Esophagus mucosa (tissue), 1 donor: Measurements from ENCODE around the gene AHCY. TPM values are rescaled to one million over a fixed set of nuclear protein-coding genes. Genes with fewer than 3 reads are reported as not detected.
"Not testable (repeated sequence)": the region's sequence is repeated elsewhere in the genome, so short reads cannot be mapped to it uniquely, and the experiment has no call there.

Experiments
- ATAC-seq: fragments of 200-7000 bp; cut with Tn5 transposase; one replicate; pipeline ENCODE4 v1.9.1; 2020
- total RNA-seq: library from RNA; stranded (reverse); gene quantifications from one replicate; pipeline ENCODE4 v1.2.4, GENCODE V29; 2023
- donor health status: DM: yes; HTN: yes; CAD: no.

Gene AHCY
- total RNA-seq, 1 donor from 2014 or later, result 138 TPM

DNA sequence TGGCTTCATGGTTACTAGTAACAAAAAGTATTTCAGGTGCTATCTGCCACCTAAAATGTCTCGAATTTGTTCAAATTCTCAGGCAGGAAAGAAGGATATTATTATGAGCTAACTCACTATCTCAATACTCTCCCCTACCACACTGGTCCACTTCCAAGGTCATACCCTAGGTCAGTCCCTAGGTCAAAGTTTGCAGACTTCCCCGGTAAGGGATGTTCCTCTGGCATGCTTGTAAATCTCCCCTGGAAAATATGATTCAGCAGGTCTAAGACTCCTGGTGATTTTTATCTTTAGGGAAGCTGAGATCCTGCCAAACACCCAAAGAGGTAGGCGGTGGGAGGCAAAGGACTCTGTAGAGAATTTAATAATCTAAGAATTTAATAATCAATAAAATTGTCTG is 6.7 kb downstream of the AHCY start:
- no peak for ATAC-seq

DNA sequence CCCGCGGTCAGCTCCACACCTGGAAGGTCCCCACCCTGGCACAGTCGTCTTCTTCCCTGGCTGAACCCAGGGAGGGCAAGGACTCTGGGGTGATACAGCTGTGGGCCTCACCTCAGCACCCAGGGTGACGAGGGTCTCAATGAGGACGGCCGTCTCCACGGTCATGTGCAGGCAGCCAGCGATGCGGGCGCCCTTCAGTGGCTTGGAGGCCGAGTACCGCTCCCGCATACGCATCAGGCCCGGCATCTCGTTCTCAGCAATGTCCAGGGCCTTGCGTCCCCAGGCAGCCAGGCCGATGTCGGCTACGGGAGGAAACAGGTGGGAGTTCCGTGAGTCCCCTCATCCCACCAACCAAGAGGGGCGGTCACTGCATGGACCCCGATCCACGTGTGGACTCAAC is 7.9 kb downstream of the AHCY start:
- no peak for ATAC-seq

DNA sequence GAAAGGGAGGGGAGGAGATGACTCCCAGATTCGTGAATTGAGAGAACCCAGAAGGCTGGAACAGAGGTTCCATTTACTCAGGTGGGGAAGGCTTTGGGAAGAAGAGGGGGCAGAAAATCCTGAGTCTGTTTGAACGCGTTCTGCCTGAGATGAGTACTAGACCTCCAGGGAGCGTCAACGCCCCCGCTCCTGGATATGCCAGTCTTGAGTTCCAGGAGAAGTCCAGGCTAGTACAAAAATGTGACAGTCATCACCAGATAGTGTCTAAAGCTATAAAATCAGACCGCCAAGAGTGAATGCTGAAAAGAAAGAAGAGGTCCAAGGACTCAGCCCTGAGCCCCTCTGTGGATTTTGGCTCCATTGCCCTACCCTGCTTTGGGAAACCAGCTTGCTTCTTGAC is 8.6 kb downstream of the AHCY start:
- ATAC-seq, result no peak

DNA sequence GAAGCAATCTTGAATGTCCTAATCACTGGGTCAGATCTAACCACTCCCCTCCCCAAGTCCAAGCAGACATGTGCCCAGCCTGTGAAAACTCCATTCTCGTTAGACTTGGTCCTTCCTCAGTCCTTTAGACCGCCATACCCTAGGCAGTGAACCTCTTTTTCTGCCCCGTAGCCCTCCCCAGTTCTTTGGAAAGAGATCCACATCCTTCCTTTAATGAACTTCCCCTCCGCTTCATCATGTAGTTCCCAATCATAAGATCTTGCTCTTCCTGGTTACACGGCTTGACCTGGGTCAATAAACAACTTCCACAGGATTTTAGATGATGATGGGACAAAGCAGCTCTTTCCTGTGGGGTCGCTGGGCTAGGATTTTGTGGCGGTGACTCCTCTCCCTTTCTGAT is 9.6 kb downstream of the AHCY start:
- no peak for ATAC-seq

DNA sequence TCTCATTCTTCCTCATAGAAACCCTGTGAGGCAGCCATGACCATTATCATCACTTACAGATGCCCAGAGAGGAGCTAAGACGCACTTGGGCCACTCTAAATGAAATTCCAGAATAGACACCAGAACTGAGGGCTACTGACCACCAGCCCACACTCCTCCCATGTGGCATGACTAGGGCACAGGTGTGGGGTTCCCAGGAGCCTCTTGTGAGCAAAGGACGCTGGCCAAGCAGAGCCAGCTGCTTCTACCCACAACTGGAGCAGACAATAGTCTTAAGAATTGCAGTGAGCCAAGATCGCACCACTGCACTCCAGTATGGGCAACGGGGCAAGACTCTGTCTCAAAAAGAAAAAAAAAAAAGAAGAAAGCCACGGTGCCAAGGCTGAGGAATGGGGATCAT is 10.0 kb downstream of the AHCY start:
- no peak for ATAC-seq

DNA sequence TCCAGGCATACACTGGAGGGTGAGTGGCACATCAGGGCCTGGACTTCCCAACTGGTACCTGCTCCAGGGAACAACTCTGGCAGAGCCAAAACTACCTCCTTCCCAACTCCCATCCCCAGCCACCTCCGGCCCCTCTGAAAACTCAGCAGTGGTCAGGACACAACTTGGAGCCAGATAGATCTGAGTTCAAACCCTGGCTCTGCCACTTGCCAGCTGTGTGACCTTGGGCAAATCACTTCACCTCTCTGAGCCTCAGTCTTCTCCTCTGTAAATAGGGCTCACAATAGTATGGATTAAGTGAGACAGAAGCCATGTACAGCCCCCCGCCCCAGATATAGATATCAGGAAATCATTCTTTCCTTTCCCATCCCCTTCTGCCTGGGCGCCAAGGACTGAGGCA is 10.7 kb downstream of the AHCY start:
- ATAC-seq, result no peak

DNA sequence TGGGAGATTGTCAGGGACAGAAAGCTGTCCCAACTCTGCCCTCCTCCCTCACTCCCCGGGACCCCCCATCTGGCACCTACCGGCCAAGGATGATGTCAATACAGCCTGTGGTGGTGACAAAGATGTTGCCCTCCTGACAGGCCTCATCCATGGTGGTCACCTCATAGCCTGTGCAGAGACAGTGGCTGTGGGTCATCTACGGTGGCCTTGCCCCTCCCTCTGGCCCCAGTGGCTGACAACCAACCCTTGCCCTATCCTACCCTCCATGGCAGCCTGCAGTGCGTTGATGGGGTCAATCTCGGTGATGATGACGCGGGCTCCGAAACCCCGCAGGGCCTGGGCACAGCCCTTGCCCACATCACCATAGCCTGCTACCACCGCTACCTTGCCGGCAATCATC is 12.7 kb downstream of the AHCY start:
- no peak for ATAC-seq

DNA sequence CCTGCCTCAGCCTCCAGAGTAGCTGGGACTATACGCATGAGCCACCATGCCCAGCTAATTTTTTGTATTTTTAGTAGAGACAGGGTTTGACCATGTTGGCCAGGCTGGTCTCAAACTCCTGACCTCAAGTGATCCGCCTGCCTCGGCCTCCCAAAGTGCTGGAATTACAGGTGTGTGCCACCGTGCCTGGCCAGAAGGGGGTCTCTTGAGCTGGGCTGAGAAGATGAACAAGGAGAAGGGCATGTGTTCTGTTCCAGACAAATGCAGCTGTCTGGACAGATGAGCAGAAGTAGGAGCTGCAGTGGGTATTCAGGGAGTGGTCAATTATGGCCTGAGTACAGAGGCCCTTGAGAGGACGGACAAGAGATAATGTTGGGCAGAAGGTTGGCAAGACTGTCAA is 15.7 kb downstream of the AHCY start:
- not testable (repeated sequence) for ATAC-seq

DNA sequence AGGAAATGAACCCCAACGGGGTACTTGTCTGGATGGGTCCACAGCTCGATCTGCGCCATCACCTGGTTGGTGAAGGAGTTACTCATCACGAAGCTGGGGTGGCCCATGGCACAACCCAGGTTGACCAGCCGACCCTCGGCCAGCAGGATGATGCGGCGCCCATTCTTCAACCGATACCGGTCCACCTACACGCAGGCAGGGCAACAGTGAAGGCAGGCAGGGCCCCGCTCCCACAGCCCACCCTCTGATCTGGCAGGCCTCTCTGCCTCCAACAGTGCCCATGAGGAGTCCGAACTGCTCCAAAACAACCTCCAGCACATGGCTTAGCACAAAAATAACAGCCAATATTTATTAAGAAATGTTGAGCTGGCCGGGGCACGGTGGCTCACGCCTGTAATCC is 17.7 kb downstream of the AHCY start:
- ATAC-seq, result no peak

DNA sequence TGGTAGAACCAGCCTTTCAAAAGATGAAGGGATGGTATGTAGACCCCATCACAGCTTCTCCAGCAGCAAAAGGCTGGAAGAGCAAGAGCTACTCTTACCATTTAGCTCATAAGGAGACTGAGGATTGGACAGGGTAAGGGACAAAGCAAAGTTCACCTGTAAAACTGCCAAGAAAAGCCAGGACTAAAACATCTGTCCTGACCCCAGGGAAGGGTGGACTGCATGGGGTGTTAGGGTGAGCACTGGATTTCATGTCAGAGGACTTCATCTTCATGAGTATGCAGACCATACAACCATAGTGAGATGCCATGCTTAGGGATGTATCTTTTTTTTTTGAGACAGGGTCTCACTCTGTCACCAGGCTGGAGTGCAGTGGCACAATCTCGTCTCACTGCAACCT is 19.3 kb downstream of the AHCY start:
- no peak for ATAC-seq

DNA sequence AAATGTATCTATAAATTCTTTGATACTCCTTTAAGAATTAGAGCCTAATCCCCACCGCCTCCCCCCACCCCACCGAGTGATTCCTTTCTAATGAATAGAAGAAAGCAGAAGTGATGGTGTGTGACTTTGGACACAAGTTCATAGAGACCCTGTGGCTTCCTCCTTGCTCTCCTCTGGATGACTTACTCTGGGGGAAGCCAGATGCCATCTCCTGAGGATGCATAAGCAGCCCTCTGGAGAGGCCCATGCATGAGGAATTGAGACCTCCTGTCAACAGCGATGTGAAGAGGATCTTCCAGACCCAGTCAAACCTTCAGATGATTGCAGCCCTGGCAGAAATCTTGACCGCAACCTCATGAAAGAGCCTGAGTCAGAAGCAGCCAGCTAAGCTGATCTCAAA is 21.1 kb downstream of the AHCY start:
- no peak for ATAC-seq

DNA sequence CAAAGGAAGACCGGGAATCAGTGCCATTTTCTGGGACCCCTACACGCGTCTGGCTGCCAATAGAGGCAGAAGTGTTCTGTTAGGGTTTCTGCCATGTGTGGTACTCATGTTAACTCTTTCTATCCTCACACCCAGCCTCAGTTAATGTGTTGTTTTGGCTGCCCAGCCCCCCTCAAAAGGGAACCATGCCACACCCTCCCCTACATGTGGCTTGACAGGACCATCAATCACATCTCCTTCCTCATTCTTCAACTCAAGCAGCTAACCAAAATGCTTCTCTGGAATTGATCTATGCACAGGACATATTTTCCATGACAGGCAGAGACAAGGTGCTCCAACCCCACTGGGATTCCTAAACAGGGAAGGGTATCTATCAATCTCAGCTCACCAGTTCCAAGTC is 22.0 kb downstream of the AHCY start:
- ATAC-seq, result no peak

DNA sequence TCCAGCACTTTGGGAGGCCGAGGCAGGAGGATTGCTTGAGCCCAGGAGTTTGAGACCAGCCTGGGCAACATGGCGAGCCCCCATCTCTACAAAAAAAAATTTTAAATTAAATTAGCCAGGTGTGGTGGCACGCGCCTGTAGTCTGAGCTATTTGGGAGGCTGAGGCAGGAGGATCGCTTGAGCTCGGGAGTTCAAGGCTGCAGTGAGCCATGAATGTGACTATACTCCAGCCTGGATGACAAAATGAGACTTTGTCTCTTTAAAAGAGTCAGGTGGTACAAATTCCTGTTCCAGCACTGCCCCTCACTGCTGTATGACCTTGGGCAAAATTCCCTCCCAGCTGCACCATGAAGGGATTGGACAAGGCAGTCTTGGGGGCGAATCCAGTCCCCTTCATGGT is 28.5 kb downstream of the AHCY start:
- ATAC-seq, result no peak

DNA sequence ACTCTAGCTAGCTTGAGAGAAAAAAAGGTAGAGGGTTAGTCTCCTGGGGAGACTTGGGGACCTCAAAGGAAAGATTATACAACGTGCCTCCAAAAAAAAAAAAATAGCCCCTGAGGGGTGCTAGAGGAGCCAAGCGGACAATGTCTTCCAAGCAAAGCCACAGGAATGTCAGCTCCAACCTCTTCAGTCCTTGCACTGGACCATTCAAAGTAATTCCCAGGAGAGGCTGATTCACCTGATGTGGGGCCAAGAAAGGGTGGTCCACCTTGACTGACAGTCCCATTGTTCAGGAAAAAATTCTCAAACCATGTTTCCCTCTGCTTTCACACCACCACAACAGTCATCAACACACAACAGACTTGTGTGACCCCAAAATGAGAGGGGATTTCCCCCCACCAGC is 31.2 kb downstream of the AHCY start:
- ATAC-seq, result no peak

DNA sequence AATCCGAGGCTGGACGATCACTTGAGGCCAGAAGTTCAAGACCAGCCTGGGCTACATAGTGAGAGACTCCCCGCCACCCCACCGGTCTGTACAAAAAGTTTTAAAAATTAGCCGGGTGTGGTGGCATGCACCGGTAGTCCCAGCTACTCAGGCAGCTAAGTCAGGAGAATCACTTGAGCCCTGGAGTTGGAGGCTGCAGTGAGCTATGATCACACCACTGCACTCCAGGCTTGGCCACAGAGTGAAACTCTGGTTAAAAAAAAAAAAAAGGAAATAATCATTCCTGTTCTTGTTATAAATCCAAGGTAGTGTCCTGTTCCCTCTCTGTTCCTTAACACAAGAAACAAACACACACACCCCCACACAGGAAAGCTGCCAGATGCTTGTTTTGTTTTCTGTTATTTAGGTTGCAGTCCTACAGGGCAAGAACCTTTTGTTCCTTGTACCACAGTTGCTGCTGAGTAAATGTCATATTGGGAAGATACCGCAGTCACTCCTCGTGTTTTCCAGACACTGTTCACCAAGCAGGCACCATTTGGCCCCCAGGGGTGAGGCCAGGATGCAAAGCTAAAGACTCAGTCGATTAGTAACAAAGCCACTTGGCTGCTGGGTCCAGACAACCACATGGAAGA is 33.0 kb downstream of the AHCY start:
- no peak for ATAC-seq

DNA sequence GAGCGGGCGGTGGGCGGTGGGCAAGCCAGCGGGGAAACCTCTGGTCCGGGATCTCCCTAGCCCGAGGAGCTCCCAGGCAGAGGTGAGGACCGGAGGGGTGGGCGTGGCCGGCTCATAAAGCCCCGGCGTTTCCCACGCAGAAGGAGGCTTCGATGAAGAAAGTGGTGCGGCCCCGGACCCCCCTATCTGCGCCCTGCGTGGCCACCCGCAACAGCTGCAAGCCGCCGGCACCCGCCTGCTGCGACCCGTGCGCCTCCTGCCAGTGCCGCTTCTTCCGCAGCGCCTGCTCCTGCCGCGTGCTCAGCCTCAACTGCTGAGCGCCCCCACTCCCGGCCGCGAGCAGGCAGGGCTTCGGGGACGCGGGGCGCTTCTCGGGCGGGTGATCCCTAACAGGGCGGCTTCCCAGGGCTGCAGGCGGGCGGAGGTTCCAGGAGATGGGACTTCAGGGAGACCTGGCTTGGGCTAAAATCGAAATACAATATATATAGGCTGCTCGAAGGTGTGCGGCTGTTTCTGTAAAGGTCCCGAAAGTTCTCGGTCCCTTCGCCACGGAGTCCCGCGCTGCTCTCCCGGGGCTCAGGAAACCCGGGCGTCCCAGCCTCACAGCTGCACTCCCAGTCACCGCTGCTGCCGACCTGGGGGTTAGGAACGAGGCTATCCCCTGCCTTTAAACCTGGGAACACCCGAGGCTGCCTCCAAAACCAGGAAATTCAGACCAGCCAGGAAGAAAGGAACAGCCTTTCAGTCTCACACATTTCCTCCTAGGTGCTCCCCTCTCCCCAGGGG is 34.1 kb downstream of the AHCY start:
- ATAC-seq, result peak; percentile 55

DNA sequence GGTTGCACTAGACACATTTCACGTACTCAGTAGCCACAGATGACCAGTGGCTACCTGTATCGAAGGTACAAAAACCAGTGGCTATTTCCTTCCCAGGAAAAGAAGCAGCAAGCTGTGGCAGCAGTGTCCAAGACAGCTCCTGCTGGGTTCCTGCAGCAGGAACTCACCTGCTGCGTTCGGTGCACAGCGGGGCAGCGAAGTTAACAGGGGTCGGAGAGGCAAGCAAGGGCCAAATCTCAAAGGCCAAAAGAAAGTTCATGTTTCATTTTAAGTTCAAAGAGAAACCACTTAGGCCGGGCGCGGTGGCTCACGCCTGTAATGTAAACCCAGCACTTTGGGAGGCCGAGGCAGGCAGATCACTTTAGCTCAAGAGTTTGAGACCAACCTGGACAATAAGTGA is 35.0 kb downstream of the AHCY start:
- no peak for ATAC-seq

DNA sequence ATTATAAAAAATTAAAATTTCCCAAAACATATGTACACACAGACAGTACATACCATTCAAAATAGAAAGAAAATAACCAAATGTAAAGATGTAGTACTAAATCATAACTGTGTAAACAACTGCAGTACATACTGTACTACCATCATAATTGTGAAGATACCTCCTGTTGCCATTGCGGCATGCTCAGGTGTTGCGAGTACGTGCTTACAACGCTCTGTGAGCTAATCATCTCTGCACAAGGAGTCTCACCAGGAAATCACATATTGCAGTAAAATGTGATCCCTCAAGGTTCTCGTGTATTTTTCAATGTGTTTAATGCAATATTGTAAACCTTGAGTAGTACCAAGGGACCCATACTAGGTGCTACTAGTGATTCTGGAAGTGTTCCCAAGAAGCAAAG is 39.0 kb downstream of the AHCY start:
- ATAC-seq, result no peak

DNA sequence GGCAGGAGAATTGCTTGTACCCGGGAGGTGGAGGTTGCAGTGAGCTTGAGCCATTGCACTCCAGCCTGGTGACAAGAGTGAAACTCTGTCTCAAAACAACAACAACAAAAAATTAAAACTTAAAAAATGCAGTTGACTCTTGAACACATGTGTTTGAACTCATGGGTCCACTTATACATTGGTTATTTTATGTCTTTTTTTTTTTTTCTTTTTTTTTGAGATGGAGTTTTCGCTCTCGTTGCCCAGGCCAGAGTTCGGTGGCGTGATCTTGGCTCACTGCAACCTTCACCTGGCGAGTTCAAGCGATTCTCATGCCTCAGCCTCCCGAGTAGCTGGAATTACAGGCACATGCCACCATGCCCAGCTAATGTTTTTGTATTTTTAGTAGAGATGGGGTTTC is 39.7 kb downstream of the AHCY start:
- ATAC-seq, result not testable (repeated sequence)

DNA sequence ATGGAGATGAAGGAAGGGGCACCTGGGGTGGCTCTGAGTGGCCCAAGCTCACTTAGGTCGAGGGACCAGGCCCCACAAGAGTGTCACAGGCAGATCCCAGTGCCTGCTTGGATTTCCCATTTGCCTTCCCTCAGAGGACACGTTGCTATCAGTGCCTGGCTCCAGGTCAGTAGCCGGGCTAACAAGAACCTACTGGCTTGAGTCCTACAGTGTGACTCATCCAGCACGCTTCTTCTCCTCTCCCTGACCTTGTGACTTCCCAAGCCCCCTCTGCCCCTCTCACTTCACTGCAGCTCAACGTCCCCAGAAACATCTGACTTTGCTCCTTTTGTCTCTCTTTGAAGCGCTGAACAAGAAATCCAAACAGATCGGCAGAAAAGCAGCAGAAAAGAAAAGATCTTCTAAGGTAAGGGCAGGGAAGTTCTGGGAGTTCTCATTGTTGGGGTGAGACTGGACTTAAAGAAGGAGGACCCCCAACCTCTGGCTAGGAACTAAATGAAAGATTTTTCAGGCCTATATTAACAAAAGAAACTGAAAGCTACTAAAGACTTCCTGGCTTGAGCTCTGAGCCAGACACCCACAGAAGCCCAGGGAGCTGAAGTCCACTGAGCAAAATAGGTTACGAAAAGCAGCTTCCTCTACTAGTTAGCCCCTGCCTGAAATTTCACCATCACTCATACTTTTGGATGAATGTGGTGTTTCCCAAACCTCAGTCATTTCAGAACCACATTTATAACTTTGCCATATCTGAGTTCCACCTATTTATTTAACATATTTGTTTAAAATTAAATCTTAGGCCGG is 40.5 kb downstream of the AHCY start:
- ATAC-seq, result peak; percentile 42

DNA sequence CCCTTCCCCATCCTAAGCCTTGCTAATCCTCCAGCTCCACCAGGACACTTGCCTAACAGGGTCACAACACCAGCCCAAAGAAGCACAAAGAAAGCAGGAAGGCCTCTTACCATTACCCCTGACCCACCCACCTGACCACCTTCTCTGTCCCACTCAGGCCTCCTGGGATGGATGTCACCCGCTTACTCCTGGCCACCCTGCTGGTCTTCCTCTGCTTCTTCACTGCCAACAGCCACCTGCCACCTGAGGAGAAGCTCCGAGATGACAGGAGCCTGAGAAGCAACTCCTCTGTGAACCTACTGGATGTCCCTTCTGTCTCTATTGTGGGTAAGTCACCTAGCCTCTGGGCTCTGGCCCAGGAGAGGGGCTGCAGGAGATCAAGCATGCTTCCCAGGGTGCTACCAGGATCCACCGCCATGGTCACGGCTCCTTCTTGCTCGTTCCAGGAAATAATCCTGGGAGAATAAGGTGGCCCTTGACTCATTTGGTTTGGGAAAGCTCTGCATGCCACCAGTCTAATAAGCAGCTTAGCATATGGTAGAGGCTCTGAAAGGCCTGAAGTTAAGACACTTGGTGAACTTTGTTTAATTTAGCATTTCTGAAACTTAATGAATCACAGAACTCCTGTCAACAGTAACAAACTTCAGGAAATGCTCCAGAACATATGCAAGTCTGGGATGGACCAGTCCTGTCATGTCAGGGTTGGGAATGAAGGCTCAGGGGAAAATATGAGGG is 42.8 kb downstream of the AHCY start:
- ATAC-seq, result no peak

DNA sequence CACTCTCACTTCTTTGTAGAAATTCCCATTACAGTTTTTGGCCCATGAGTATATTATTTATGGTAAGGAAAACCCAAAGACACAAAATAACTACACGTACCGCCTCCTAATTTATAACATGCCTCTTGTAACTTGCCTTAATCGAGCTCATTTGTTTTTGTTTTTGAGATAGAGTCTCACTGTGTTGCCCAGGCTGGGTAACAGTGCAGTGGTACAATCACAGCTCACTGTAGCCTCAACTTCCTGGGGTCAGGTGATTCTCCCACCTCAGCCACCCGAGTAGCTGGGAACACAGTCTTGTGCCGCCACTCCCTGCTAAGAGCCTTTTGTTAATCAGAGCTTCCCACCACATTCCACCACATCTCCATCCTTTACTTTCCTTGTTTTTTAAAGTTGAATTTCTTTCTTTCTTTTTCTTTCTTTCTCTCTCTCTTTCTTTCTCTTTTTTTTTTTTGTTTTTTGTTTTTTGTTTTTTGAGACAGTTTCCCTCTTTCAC is 46.5 kb downstream of the AHCY start:
- ATAC-seq, result no peak

DNA sequence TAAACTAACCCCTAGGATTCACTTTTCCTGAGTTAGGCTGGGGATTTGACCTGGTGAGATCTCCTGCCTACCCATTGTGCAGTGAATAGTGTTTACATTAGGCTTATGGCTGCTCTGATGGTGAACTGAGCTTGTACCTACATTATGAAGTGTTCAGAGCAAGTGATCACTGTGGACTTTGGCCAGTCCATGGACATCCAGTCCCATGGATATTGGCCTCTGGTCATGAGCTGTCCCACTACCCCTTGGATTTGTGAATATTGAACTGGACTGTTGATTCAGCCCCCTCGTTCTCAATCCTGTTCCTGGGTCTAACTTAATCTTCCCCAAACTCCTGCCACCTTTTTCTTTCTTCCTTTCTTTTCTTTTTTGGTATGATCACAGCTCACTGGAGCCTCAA is 48.2 kb downstream of the AHCY start:
- no peak for ATAC-seq
